Activated CD8-positive, alpha-beta memory T cell treated with anti-CD3 and anti-CD28 coated beads, Interleukin-2, amount 10 ng/mL, durations not matched to agents 7 days and 5 days (primary cell): ENCODE measurements around the gene SAE1. TPM values are rescaled to one million over a fixed set of nuclear protein-coding genes. Genes with fewer than 3 reads are reported as not detected.
"Not testable (repeated sequence)": the region's sequence is repeated elsewhere in the genome, so short reads cannot be mapped to it uniquely, and the experiment has no call there.

Experiments
- ATAC-seq: fragments of 150-1000 bp; cut with Tn5 transposase; one replicate; pipeline ENCODE4 v1.10.0; 2021; ENCODE audit warnings: moderate library complexity
- CTCF ChIA-PET: fragments of 350-600 bp; sonication (Branson Sonifier 250); formaldehyde crosslinking; loops from one replicate; lab custom pipeline; 2021; ENCODE audit warnings: antibody characterized with exemption; lab: Charles Lee
- DNase-seq: peaks from one replicate; pipeline ENCODE4 v3.0.0-alpha.2; 2020
- H3K27ac Mint-ChIP-seq: one replicate; pipeline ENCODE4 v1.8.0; 2021; ENCODE audit warnings: mild to moderate bottlenecking, mixed read lengths
- H3K27me3 Mint-ChIP-seq: one replicate; pipeline ENCODE4 v1.8.0; 2021; ENCODE audit warnings: mixed read lengths
- H3K36me3 Mint-ChIP-seq: one replicate; pipeline ENCODE4 v1.8.0; 2021; ENCODE audit warnings: mild to moderate bottlenecking, mixed read lengths
- H3K4me1 Mint-ChIP-seq: one replicate; pipeline ENCODE4 v1.8.0; 2021; ENCODE audit warnings: mixed read lengths
- H3K4me3 Mint-ChIP-seq: one replicate; pipeline ENCODE4 v1.8.0; 2021; ENCODE audit warnings: mild to moderate bottlenecking, moderate library complexity, mixed read lengths
- H3K9me3 Mint-ChIP-seq: one replicate; pipeline ENCODE4 v1.8.0; 2022; ENCODE audit warnings: low read depth, mixed read lengths
- total RNA-seq, 2 experiments: library from RNA; stranded (reverse); gene quantifications; one replicate each; pipeline ENCODE4 v1.2.3, GENCODE V29; 2021

SAE1 gene
- total RNA-seq, 2 experiments from 2014 or later = 153 to 171 TPM

- Mint-ChIP-seq H3K4me1 (peaks cover 69% of the 10 kb centered on the region), H3K27me3 (no peaks in the 10 kb centered on the region), H3K9me3 (no peaks in the 10 kb centered on the region), H3K27ac (peak overlapping the region; percentile 90), H3K36me3 (peaks cover 28% of the 10 kb centered on the region), H3K4me3 (no peak overlapping the region)
- CTCF ChIA-PET = interaction anchor here (1.1 to 4.1 kb wide), 4 partner anchors 9 to 16 kb away, joined by 3 to 36 read pairs (median 8); partner anchors contain the start of gene ZC3H4
- ATAC-seq (no peak), DNase-seq (no peak)
Observed at GRCh38 chr19:47097396-47098201, 33.0 kb upstream of the SAE1 start.

DNA sequence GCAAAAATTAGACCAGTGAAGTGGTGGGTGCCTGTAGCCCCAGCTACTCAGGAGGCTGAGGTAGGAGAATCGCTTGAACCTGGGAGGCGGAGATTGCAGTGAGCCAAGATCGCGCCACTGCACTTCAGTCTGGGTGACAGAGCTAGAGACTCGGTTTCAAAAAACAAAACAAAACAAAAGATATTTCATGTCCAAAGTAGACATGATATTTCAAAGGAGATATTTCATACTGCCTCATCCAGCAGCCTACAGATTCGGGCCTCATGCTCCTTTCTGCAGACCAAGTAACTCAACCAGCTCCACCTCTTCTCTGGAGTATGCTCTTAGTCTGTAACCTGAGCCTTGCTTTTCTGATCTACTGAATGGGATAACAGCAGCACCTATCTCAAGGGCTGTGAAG is 32.0 kb upstream of the SAE1 start:
- CTCF ChIA-PET = interaction anchor here (0.8 to 2.0 kb wide), 7 partner anchors 10 to 241 kb away, joined by 3 to 11 read pairs (median 4); partner anchors contain the start of gene ZC3H4
- ATAC-seq (no peak), DNase-seq (no peak)
- Mint-ChIP-seq H3K4me3 (no peak overlapping the region), H3K9me3 (no peaks in the 10 kb centered on the region), H3K36me3 (peaks cover 27% of the 10 kb centered on the region), H3K27me3 (no peaks in the 10 kb centered on the region), H3K27ac (peak overlapping the region; percentile 40), H3K4me1 (peaks cover 66% of the 10 kb centered on the region)

- Mint-ChIP-seq H3K4me3 (no peak overlapping the region), H3K27me3 (no peaks in the 10 kb centered on the region), H3K4me1 (peaks cover 64% of the 10 kb centered on the region), H3K9me3 (no peaks in the 10 kb centered on the region), H3K36me3 (peaks cover 24% of the 10 kb centered on the region), H3K27ac (no peak overlapping the region)
- CTCF ChIA-PET = interaction anchor here (0.7 to 2.0 kb wide), 8 partner anchors 9 to 362 kb away, joined by 3 to 11 read pairs (median 4); partner anchors contain the start of gene ZC3H4
- no peak for ATAC-seq
- no peak for DNase-seq
Observed at GRCh38 chr19:47099576-47100050, 31.0 kb upstream of the SAE1 start.

DNA sequence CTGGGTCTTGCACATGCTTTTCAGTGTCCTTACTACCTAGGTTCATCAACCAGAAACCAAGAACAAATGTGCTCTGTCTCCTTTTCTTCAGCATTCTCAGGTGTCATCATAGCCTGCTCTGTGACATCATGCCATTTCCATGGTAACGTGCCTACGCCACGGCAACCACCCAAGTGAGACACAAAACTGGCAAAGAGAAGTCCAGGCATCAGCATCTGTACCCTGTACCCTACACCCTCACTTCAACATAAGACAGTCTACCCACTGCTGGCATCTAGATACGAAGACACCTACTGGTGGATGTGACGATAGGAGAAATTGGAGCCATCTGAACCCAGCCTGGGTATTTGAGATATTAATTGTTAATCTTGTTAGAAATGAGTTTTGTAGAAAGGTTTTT is 30.3 kb upstream of the SAE1 start:
- no peak for ATAC-seq
- H3K9me3 Mint-ChIP-seq = no peaks in the 10 kb centered on the region
- H3K36me3 Mint-ChIP-seq = peaks cover 28% of the 10 kb centered on the region

DNA sequence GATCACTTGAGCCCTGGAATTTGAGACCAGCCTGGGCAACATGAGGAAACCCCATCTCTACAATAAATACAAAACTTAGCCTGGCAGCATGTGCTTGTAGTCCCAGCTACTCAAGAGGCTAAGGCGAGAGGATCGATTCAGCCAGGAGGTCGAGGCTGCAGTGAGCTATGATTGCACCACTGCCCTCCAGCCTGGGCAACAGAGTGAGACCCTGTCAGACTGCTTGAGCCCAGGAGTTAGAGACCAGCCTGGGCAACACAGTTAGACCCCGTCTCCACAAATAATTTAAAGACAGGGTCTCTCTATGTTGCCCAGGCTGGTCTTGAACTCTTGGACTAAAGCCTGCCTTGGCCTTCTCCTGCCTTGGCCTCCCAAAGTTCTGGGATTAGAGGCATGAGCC is 29.5 kb upstream of the SAE1 start:
- CTCF ChIA-PET, H3K27me3 Mint-ChIP-seq, H3K27ac Mint-ChIP-seq, DNase-seq, ATAC-seq, H3K9me3 Mint-ChIP-seq, H3K4me3 Mint-ChIP-seq: not testable (repeated sequence)
- Mint-ChIP-seq H3K36me3 (peaks cover 36% of the 10 kb centered on the region), H3K4me1 (peaks cover 63% of the 10 kb centered on the region)

More for the DNA sequence above, 30.3 kb upstream of the SAE1 start:
- H3K27me3 Mint-ChIP-seq = no peaks in the 10 kb centered on the region
- DNase-seq = no peak
- CTCF ChIA-PET = interaction anchor here (1.1 kb wide), 1 partner anchor 12 kb away, joined by 5 read pairs; the partner anchor contains the start of gene ZC3H4
- no peak overlapping the region for H3K4me3 Mint-ChIP-seq
- no peak overlapping the region for H3K27ac Mint-ChIP-seq
- peaks cover 64% of the 10 kb centered on the region for H3K4me1 Mint-ChIP-seq

- H3K27me3 Mint-ChIP-seq = no peaks in the 10 kb centered on the region
- no peak for DNase-seq
- peaks cover 42% of the 10 kb centered on the region for H3K36me3 Mint-ChIP-seq
- H3K4me1 Mint-ChIP-seq = peaks cover 63% of the 10 kb centered on the region
- no peak overlapping the region for H3K4me3 Mint-ChIP-seq
- H3K27ac Mint-ChIP-seq = no peak overlapping the region
- ATAC-seq = no peak
- no peaks in the 10 kb centered on the region for H3K9me3 Mint-ChIP-seq
- CTCF ChIA-PET = interaction anchor here (1.1 to 2.5 kb wide), 3 partner anchors 9 to 349 kb away, joined by 3 to 6 read pairs (median 3); partner anchors contain the start of gene ZC3H4
Observed at GRCh38 chr19:47102346-47103060, 28.1 kb upstream of the SAE1 start.

DNA sequence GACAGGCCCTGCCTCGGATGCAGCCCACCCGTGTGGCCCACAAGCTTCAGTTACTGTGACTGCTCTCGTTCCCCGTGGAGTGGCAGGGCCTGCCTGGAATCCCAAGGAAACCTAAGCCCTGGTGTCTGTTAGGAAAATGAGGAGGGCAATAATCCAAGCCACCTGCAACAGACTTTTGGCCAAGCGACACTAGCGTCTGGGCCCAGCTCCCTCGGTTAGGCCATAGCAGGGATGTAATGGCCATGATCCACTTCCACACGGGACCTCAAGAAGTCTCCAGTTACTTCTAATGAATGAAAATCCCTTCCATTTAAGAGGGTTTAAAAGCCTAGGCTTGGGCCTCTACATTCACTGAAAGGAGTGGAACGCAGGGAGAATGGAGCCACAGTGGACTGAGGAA is 26.0 kb upstream of the SAE1 start:
- H3K27me3 Mint-ChIP-seq = no peaks in the 10 kb centered on the region
- no peak overlapping the region for H3K27ac Mint-ChIP-seq
- peaks cover 41% of the 10 kb centered on the region for H3K36me3 Mint-ChIP-seq
- peaks cover 71% of the 10 kb centered on the region for H3K4me1 Mint-ChIP-seq
- no peaks in the 10 kb centered on the region for H3K9me3 Mint-ChIP-seq
- CTCF ChIA-PET = interaction anchor here (0.9 to 5.3 kb wide), 3 partner anchors 9 to 25 kb away, joined by 3 to 36 read pairs (median 10); no protein-coding TSS in a partner anchor
- DNase-seq (no peak), ATAC-seq (no peak)
- H3K4me3 Mint-ChIP-seq = no peak overlapping the region

GRCh38 chr19:47105874-47106273 is 24.8 kb upstream of the SAE1 start:
- H3K4me3 Mint-ChIP-seq = no peak overlapping the region
- CTCF ChIA-PET = interaction anchor here (0.9 to 5.3 kb wide), 5 partner anchors 11 to 321 kb away, joined by 3 to 36 read pairs (median 4); no protein-coding TSS in a partner anchor
- peak overlapping the region; percentile 100 for H3K27ac Mint-ChIP-seq
- DNase-seq (no peak), ATAC-seq (no peak)
- no peaks in the 10 kb centered on the region for H3K9me3 Mint-ChIP-seq
- peaks cover 70% of the 10 kb centered on the region for H3K4me1 Mint-ChIP-seq
- H3K27me3 Mint-ChIP-seq = no peaks in the 10 kb centered on the region
- H3K36me3 Mint-ChIP-seq = peaks cover 47% of the 10 kb centered on the region

- no peaks in the 10 kb centered on the region for H3K9me3 Mint-ChIP-seq
- peaks cover 55% of the 10 kb centered on the region for H3K36me3 Mint-ChIP-seq
- CTCF ChIA-PET = interaction anchor here (0.9 to 5.3 kb wide), 6 partner anchors 12 to 322 kb away, joined by 3 to 36 read pairs (median 4); no protein-coding TSS in a partner anchor
- DNase-seq (no peak), ATAC-seq (no peak)
- no peaks in the 10 kb centered on the region for H3K27me3 Mint-ChIP-seq
- H3K27ac Mint-ChIP-seq = peak overlapping the region; percentile 100
- H3K4me1 Mint-ChIP-seq = peaks cover 70% of the 10 kb centered on the region
- H3K4me3 Mint-ChIP-seq = peak overlapping the region; percentile 49
Observed at GRCh38 chr19:47106821-47107201, 23.8 kb upstream of the SAE1 start.

DNA sequence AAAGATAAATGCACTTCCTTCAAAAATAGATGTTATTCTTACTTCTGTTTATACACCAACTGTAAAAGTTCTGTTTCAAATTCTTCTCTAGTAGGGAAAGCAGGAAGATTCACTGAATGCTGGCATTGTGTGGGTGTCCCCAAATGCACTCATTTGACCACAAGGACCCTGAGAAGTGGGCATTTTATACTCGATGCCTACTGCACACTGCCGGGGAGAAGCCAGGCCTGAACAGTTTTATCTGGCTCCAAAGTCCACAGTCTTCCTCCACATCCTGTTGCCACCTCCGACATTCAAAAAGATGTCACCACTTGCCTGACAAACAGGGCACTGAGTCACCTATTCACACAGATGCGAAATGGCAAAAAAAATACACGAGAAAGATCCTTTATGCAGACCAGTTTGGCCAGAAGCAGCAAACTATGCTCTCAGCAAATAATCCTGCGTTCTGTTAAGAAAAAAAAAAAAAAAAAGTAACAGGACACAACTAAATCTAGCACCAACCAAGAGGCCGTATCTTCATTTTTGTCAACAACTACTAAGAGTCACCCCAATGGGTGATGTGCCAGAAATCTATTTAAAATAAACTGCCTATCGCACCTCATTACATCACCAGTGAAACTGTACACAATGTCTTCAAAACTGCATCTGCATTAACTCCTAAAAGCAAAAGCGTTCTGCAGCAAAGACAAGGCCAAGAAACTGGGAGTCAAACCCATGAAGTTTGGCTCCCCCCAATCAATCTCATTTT is 23.3 kb upstream of the SAE1 start:
- ATAC-seq = peak; percentile 25
- H3K4me3 Mint-ChIP-seq = peak overlapping the region; percentile 49
- CTCF ChIA-PET = interaction anchor here (0.9 to 5.3 kb wide), 7 partner anchors 8 to 138 kb away, joined by 3 to 36 read pairs (median 4); no protein-coding TSS in a partner anchor
- DNase-seq = peak; percentile 72
- peaks cover 53% of the 10 kb centered on the region for H3K36me3 Mint-ChIP-seq
- peaks cover 65% of the 10 kb centered on the region for H3K4me1 Mint-ChIP-seq
- H3K9me3 Mint-ChIP-seq = no peaks in the 10 kb centered on the region
- H3K27ac Mint-ChIP-seq = peak overlapping the region; percentile 100
- no peaks in the 10 kb centered on the region for H3K27me3 Mint-ChIP-seq

GRCh38 chr19:47107953-47108746 is 22.5 kb upstream of the SAE1 start:
- Mint-ChIP-seq H3K27me3 (no peaks in the 10 kb centered on the region), H3K4me3 (peak overlapping the region; percentile 95), H3K36me3 (peaks cover 47% of the 10 kb centered on the region), H3K9me3 (no peaks in the 10 kb centered on the region), H3K27ac (peak overlapping the region; percentile 100), H3K4me1 (peaks cover 58% of the 10 kb centered on the region)
- CTCF ChIA-PET = interaction anchor here (0.9 to 5.3 kb wide), 7 partner anchors 9 to 137 kb away, joined by 3 to 36 read pairs (median 4); no protein-coding TSS in a partner anchor
- DNase-seq (no peak), ATAC-seq (no peak)

- peaks cover 49% of the 10 kb centered on the region for H3K36me3 Mint-ChIP-seq
- ATAC-seq (no peak), DNase-seq (no peak)
- peak overlapping the region; percentile 100 for H3K27ac Mint-ChIP-seq
- H3K27me3 Mint-ChIP-seq = no peaks in the 10 kb centered on the region
- CTCF ChIA-PET = interaction anchor here (1.4 to 5.3 kb wide), 5 partner anchors 10 to 135 kb away, joined by 3 to 36 read pairs (median 5); no protein-coding TSS in a partner anchor
- H3K4me1 Mint-ChIP-seq = peaks cover 60% of the 10 kb centered on the region
- H3K4me3 Mint-ChIP-seq = peak overlapping the region; percentile 95
- H3K9me3 Mint-ChIP-seq = no peaks in the 10 kb centered on the region
Observed at GRCh38 chr19:47109177-47109540, 21.5 kb upstream of the SAE1 start.
